SKM-1 (cell line): ENCODE measurements around the gene FAM120C.
A peak's percentile ranks its signal among the peaks of the same experiment; 100 is the strongest.

Experiments
- DNase-seq: peaks from one replicate; lab custom pipeline; 2025; ENCODE audit not compliant: unreplicated experiment; lab: John Stamatoyannopoulos, UW

FAM120C gene

GRCh38 chrX:54182864-54183613, at the start of gene FAM120C:
FAM120C (minus strand) TSS chrX:54183254; CDS start chrX:54183198, 56 bp downstream.
- DNase-seq, result peak; percentile 51

- no peak for DNase-seq
Observed at GRCh38 chrX:54230435-54231148, 47.5 kb upstream of the FAM120C start.

GRCh38 chrX:54223581-54223980, 40.5 kb upstream of the FAM120C start:
- DNase-seq, result no peak

GRCh38 chrX:54213603-54214002, 30.5 kb upstream of the FAM120C start:
- DNase-seq, result no peak

GRCh38 chrX:54208531-54208930, 25.5 kb upstream of the FAM120C start:
- DNase-seq, result no peak

GRCh38 chrX:54198262-54198661, 15.2 kb upstream of the FAM120C start:
- no peak for DNase-seq

- no peak for DNase-seq
Observed at GRCh38 chrX:54194982-54195588, 12.0 kb upstream of the FAM120C start.

- DNase-seq, result no peak
Observed at GRCh38 chrX:54193085-54193821, 10.2 kb upstream of the FAM120C start.

- DNase-seq, result no peak
Observed at GRCh38 chrX:54184474-54184873, 1.4 kb upstream of the FAM120C start.

GRCh38 chrX:54182194-54182863, 725 bp downstream of the FAM120C start:
- DNase-seq, result no peak

GRCh38 chrX:54181202-54181953, 1.7 kb downstream of the FAM120C start:
- no peak for DNase-seq

GRCh38 chrX:54180403-54180802, 2.7 kb downstream of the FAM120C start:
- DNase-seq, result no peak

GRCh38 chrX:54178100-54178940, 4.7 kb downstream of the FAM120C start:
- DNase-seq, result no peak

- no peak for DNase-seq
Observed at GRCh38 chrX:54177306-54177705, 5.7 kb downstream of the FAM120C start.

- DNase-seq, result no peak
Observed at GRCh38 chrX:54173791-54174190, 9.3 kb downstream of the FAM120C start.

- no peak for DNase-seq
Observed at GRCh38 chrX:54172455-54172854, 10.6 kb downstream of the FAM120C start.

- DNase-seq, result no peak
Observed at GRCh38 chrX:54171527-54172250, 11.4 kb downstream of the FAM120C start.

GRCh38 chrX:54171091-54171490, 12.0 kb downstream of the FAM120C start:
- no peak for DNase-seq

GRCh38 chrX:54166915-54167314, 16.1 kb downstream of the FAM120C start:
- DNase-seq, result no peak
